Lower leg skin (tissue), 4 donors: ENCODE data around the gene RNF39. TPM values are rescaled to one million over a fixed set of nuclear protein-coding genes. Genes with fewer than 3 reads are reported as not detected.
"Not testable (repeated sequence)": the region's sequence is repeated elsewhere in the genome, so short reads cannot be mapped to it uniquely, and the experiment has no call there.

Source experiments
- DNase-seq, 2 donors: peaks; one replicate each; pipeline ENCODE4 v3.0.0-alpha.2; 2019; ENCODE audit warnings: low spot score in 2 of 2
- H3K4me3 ChIP-seq: fragments of 200-600 bp; sonication (generic); 2 replicates; pipeline ENCODE4 v1.5.1; 2017; ENCODE audit warnings: mild to moderate bottlenecking, low read depth; ENCODE audit not compliant: poor library complexity, severe bottlenecking
- CTCF ChIP-seq, 3 donors: fragments of 450-650 bp; IDR thresholded peaks; one replicate each; pipeline ENCODE4 v1.5.1; 2016; ENCODE audit warnings: antibody characterized with exemption in 3 of 3, mild to moderate bottlenecking in 3 of 3, moderate library complexity in 2 of 3
- POLR2A ChIP-seq, 2 donors: fragments of 450-650 bp; IDR thresholded peaks; one replicate each; pipeline ENCODE4 v1.6.1; 2016 to 2017; ENCODE audit warnings: antibody characterized with exemption in 2 of 2, mild to moderate bottlenecking in 1 of 2, moderate library complexity in 1 of 2
- WGBS, 2 donors: methylation state at CpG; one replicate each; pipeline ENCODE4 v1.1.5; 2018; 5-methylcytosine and 5-hydroxymethylcytosine counted together
- intact Hi-C: fragments of 100-400 bp; cut with DNase I; formaldehyde crosslinking; loops from one replicate; pipeline ENCODE4 v1.15.0; 2023; ENCODE audit warnings: low total_unique reads
- total RNA-seq, 4 donors: library from RNA; depleted of rRNA; stranded (reverse); fragments of >200 nt; gene quantifications; one replicate each; pipeline ENCODE4 v1.1.0, GENCODE V29; 2016

Gene RNF39
- total RNA-seq, 4 donors from 2014 or later, result 96.9 to 113 (median 108) TPM

GRCh38 chr6:30031381-30031780 lies 44.2 kb downstream of the RNF39 start:
- no peak for DNase-seq
- intact Hi-C loops, result no loop called here
- TF ChIP-seq POLR2A (IDR thresholded peaks at IDR 0.05) (no peak), CTCF (IDR thresholded peaks at IDR 0.05) (no peak)

GRCh38 chr6:30029588-30029987 lies 46.0 kb downstream of the RNF39 start:
- H3K4me3 ChIP-seq, result no peak overlapping the region
- no peak for DNase-seq
- 83 to 92% methylated on average over 1 of the region's 1 CpG for WGBS, 2 donors
- TF ChIP-seq CTCF (IDR thresholded peaks at IDR 0.05) (no peak), POLR2A (IDR thresholded peaks at IDR 0.05) (no peak)
- intact Hi-C loops, result no loop called here

More at GRCh38 chr6:30031381-30031780, 44.2 kb downstream of the RNF39 start:
- no peak overlapping the region for H3K4me3 ChIP-seq

GRCh38 chr6:30025186-30025585 lies 50.4 kb downstream of the RNF39 start:
- 93 to 98% methylated on average over 1 of the region's 1 CpG for WGBS, 2 donors
- intact Hi-C loops, result no loop called here
- no peak for TF ChIP-seq POLR2A (IDR thresholded peaks at IDR 0.05)
- TF ChIP-seq CTCF (IDR thresholded peaks at IDR 0.05), result no peak
- DNase-seq, result no peak
- H3K4me3 ChIP-seq, result no peak overlapping the region

GRCh38 chr6:30022712-30023111 lies 52.9 kb downstream of the RNF39 start:
- intact Hi-C loops, DNase-seq, H3K4me3 ChIP-seq: not testable (repeated sequence)

- WGBS, 2 donors, result 90 to 94% methylated on average over 3 of the region's 3 CpGs
- no peak for DNase-seq
- TF ChIP-seq POLR2A (IDR thresholded peaks at IDR 0.05) (no peak), CTCF (IDR thresholded peaks at IDR 0.05) (no peak)
- H3K4me3 ChIP-seq, result no peak overlapping the region
- intact Hi-C loops, result no loop called here
Observed at GRCh38 chr6:30022189-30022588, 53.4 kb downstream of the RNF39 start.

GRCh38 chr6:30020626-30021025 lies 54.9 kb downstream of the RNF39 start:
- 94 to 95% methylated on average over 1 of the region's 1 CpG for WGBS, 2 donors
- DNase-seq, result no peak
- no peak for TF ChIP-seq CTCF (IDR thresholded peaks at IDR 0.05)
- no peak for TF ChIP-seq POLR2A (IDR thresholded peaks at IDR 0.05)
- intact Hi-C loops, result no loop called here
- H3K4me3 ChIP-seq, result no peak overlapping the region

Other genes with a start within 250 kb of the RNF39 start
- under 1 TPM in 1 of 4 donors, not detected in 3; 0.29 TPM for gene HLA-G, start 247.9 kb downstream of the RNF39 start, total RNA-seq
- 1,000 to 10,000 TPM in 1 of 4 donors, 100 to 1,000 TPM in 3; 530 to 1,047 (median 828) TPM for gene HLA-A, start 133.2 kb downstream of the RNF39 start, total RNA-seq
- 10 to 100 TPM; 27.4 to 37.8 (median 33.6) TPM for gene POLR1H, start 14.5 kb downstream of the RNF39 start, total RNA-seq
- gene PPP1R11, start 8.6 kb downstream of the RNF39 start, total RNA-seq, result 10 to 100 TPM; 32.2 to 38.2 (median 36.6) TPM
- gene TRIM31, start 37.3 kb upstream of the RNF39 start, total RNA-seq, result under 1 TPM in 1 of 4 donors, not detected in 3; 0.29 TPM
- not detected for gene TRIM40, start 60.4 kb upstream of the RNF39 start, total RNA-seq
- gene TRIM10, start 85.4 kb upstream of the RNF39 start, total RNA-seq, result 1 to 10 TPM in 1 of 4 donors, under 1 TPM in 3; 0.13 to 1.1 (median 0.64) TPM
- 1 to 10 TPM in 3 of 4 donors, under 1 TPM in 1; 0.98 to 4.3 (median 1.1) TPM for gene TRIM15, start 87.8 kb upstream of the RNF39 start, total RNA-seq
- gene TRIM26, start 137.6 kb upstream of the RNF39 start, total RNA-seq, result 10 to 100 TPM; 40.4 to 57.4 (median 50.7) TPM